GM21515 (cell line): ENCODE results near the gene TM9SF3.

Experiments used
- ATAC-seq: cut with Tn5 transposase; IDR thresholded peaks from one replicate; pipeline ENCODE4 v1.9.1; 2021; ENCODE audit not compliant: unreplicated experiment

TM9SF3 gene

GRCh38 chr10:96586419-96587263 is at the start of gene TM9SF3:
TSS of gene TM9SF3 (minus strand) at chr10:96587012. CDS start at chr10:96586835, 177 bp downstream.
- ATAC-seq, result peak; percentile 70

- no peak for ATAC-seq
Measured at GRCh38 chr10:96636551-96636950, 49.7 kb upstream of the TM9SF3 start.

GRCh38 chr10:96632974-96633710 is 46.3 kb upstream of the TM9SF3 start:
- no peak for ATAC-seq

- ATAC-seq, result no peak
Measured at GRCh38 chr10:96627292-96627691, 40.5 kb upstream of the TM9SF3 start.

- no peak for ATAC-seq
Measured at GRCh38 chr10:96626795-96627194, 40.0 kb upstream of the TM9SF3 start.

GRCh38 chr10:96625173-96625572 is 38.4 kb upstream of the TM9SF3 start:
- ATAC-seq, result no peak

DNA sequence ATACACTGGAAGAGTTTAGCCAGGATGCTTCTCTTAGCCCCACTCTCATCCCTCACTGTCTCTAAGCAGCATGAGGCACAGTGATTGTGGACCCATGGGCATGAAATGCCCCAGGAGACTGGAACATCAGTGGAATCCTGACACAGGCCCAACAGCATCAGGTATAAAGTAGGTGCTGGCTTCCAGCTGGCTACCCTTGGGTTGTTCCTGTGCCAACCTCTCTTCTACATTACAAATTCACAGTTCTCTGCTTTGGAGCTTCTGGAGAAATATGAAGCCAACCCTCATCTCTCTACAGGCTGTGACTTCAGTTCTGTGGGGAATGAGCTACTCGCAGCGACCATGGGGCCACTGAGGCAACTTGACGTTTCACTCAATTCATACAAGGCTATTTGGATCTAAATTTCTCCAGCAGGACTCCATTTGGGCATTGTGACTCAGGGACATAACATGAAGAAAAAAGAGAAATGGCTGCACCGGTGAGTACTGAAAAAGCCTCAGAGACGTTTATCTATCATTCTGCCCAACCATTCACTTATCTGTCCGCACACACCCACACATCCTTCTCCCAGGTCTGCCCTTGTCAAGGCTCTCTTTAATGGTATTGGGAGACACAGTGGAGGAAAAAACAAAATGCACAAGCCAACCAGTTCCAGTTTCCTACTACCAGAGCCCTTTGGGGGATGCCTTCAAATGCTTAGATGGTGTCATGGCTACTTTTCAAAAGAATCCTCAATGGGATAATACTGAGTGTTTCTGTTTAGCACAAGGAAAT is 35.4 kb upstream of the TM9SF3 start:
- ATAC-seq, result no peak

GRCh38 chr10:96619796-96620773 is 33.3 kb upstream of the TM9SF3 start:
- no peak for ATAC-seq

DNA sequence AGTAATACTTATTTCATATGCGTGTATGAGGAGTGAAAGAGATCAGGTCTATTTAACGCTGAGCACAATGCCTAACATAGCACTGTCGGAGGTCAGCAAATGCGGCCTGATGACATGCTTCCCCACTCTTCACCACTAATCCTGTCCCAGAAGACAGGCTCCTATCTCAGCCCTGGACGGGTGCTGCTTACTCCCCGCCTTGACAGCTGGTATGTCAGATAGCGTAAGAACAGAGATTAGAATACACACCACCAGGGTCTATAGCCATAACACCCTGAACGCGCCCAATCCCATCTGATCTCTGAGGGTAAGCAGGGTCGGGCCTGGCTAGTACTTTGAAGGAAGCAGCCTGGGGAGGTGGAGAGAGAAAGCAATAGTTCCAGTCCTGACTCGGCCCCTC is 32.3 kb upstream of the TM9SF3 start:
- ATAC-seq, result no peak

- no peak for ATAC-seq
Measured at GRCh38 chr10:96618653-96619052, 31.8 kb upstream of the TM9SF3 start.

- ATAC-seq, result no peak
Measured at GRCh38 chr10:96616961-96617360, 30.1 kb upstream of the TM9SF3 start.

GRCh38 chr10:96614515-96614914 is 27.7 kb upstream of the TM9SF3 start:
- no peak for ATAC-seq

GRCh38 chr10:96613576-96613975 is 26.8 kb upstream of the TM9SF3 start:
- no peak for ATAC-seq

DNA sequence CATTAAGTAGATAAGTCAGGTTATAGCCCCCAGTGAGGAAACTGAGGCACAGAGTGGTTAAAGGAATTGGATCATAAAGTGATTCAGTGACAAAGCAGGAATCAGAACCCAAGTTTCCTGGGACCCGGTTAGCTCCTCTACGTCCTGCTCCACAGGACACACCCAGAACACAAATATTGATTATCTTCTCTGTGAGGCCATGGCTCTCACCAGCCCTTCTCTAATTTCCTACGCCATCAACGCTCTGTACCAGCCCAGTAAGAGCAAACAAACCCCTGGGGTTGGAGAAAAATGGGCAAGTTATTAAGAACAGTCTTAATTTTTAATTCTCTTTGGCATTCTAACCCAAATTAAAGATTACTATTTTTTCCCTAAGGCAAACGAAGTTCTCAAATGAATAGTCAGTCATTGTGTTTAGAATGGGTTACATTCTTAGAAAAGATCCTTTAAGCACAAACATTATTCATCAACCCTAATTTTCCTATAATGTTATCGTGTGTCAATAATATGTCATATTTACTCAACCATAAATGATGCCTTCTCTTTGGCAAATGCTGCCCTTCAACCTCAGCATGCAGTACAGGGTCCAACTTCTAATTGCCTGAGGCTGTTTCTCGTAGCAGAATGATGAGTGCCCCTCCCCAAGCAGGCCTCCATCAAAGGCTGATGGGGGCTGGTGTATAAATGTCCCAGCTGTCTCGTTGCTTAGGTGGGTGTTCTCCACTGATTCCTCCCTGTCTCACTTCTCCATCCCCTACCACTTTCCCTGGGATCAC is 25.4 kb upstream of the TM9SF3 start:
- no peak for ATAC-seq

- no peak for ATAC-seq
Measured at GRCh38 chr10:96610817-96611216, 24.0 kb upstream of the TM9SF3 start.

DNA sequence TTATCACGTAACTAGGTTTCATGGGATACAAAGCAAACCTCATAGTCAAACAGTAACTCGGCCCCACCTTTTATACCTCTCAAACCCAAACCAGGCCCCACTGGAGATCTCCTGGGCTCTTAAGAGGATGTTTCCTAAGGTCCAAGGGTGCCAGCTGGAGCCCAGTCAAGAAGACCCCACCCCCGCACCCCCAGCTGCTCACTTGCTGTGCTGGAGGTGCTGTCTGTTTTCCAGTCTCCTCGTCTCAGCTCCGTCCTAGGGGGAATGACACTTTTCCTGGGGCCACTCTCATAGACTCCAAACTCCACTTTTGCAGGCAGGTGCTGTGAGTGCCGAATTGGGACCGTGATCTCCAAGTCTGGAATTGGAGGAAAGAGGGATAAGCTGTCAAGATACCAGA is 22.7 kb upstream of the TM9SF3 start:
- ATAC-seq, result no peak

DNA sequence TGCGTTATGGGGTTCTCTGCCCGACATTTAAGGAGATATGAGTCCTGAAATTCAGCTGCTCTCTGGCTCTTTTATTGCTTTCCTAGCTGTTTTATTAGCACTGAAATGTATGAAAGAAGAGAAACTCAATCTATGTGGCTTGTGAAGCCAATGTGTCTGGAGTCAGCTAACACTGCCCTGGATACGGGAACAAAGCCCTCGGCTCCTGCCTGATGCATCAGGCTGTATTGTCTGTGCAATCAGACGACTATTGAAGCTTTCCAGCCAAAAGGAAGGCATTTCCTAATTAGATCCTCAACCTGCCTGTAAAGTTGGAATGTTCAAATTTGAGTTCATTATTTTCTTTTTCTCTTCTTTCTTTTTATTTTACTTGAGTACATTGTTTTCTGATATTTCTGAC is 22.0 kb upstream of the TM9SF3 start:
- ATAC-seq, result no peak

- no peak for ATAC-seq
Measured at GRCh38 chr10:96608262-96608661, 21.4 kb upstream of the TM9SF3 start.

DNA sequence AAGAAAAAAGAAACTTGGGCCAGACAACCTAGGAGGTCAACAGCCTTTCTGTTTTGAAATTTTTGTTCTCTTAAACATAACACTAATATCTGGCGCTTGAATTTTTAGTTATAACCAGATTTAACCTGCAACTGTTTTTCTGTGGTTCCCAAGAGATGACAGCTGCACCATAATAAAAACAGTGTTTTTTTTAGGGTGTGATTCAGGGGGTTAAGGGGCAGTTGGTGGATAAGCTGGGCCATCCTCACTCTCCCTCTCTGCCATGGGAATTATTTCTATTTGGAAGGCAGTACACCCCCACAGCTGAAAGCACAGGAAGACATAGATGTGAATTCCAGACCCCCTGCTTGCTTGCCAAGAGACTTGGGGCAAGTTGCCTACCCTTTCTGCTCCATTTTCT is 20.1 kb upstream of the TM9SF3 start:
- ATAC-seq, result no peak

GRCh38 chr10:96606216-96606615 is 19.4 kb upstream of the TM9SF3 start:
- ATAC-seq, result no peak
